ENCODE results near the gene ZNF428. TPM values are rescaled to one million over a fixed set of nuclear protein-coding genes. Genes with fewer than 3 reads are reported as not detected.
A peak's percentile ranks its signal among the peaks of the same experiment; 100 is the strongest.

The ZNF428 gene
- total and polyA plus RNA-seq, 2 of the 4 experiments (the other 2 are of a cell fraction), result 9.9 to 32.3 TPM

- H2BK5ac ChIP-seq (ENCODE audit: low read depth, low read length, poor library complexity, severe bottlenecking), result no peak overlapping the region
- H2BK20ac ChIP-seq (ENCODE audit: low read depth, low read length), result 0 out of 2 replicates have a peak overlapping the region, but pooled peaks have one; percentile 25
- no peak overlapping the region for H4K5ac ChIP-seq (ENCODE audit: low read depth, low read length)
- no peak overlapping the region for H2BK120ac ChIP-seq (ENCODE audit: low read depth, low read length)
- CTCF ChIA-PET, result no interaction called here
- no TSS peak for BruUV-seq (replicated peaks)
- no peak overlapping the region for H3K14ac ChIP-seq (replicated peaks; ENCODE audit: low read depth, low read length)
- H3K56ac ChIP-seq (ENCODE audit: extremely low read depth, insufficient read depth, low read length), result no peak overlapping the region
- H3K9ac ChIP-seq (ENCODE audit: low read depth, low read length), result no peak overlapping the region
- H2AK5ac ChIP-seq (ENCODE audit: low read depth, low read length), result no peak overlapping the region
- H3K27me3 ChIP-seq (ENCODE audit: control insufficient read depth, insufficient read depth, low read length), result no peaks in the 10 kb centered on the region
- H2BK15ac ChIP-seq (ENCODE audit: low read depth, low read length), result no peak overlapping the region
- H3K9me3 ChIP-seq (ENCODE audit: control insufficient read depth, insufficient read depth, low read length), result no peaks in the 10 kb centered on the region
- H4K8ac ChIP-seq (ENCODE audit: low read depth in 2 of 2, low read length in 2 of 2), result no peak overlapping the region
- H4K20me1 ChIP-seq (ENCODE audit: insufficient read depth, low read length), result peaks cover 6% of the 10 kb centered on the region; the same call in 1 of the 2 replicates
- H3K27ac ChIP-seq (ENCODE audit: insufficient read depth, low read length), result no peak overlapping the region
- POLR2A ChIA-PET (ENCODE audit: unreplicated experiment), result no interaction called here
- in situ Hi-C loops (cut with MboI; ENCODE audit: low sequenced_read_pairs), result no loop called here
- H3K4me1 ChIP-seq (ENCODE audit: control insufficient read depth, insufficient read depth, low read length), result peaks cover 3% of the 10 kb centered on the region; the same call in 1 of the 2 replicates
- no peak overlapping the region for H4K91ac ChIP-seq (ENCODE audit: insufficient read depth, low read depth, low read length)
- no peak overlapping the region for H2AFZ ChIP-seq (replicated peaks; ENCODE audit: low read length, poor library complexity)
- H2AK9ac ChIP-seq (replicated peaks; ENCODE audit: low read depth, low read length, poor library complexity), result no peak overlapping the region
- no peak overlapping the region for H3K4ac ChIP-seq (ENCODE audit: low read depth, low read length)
- H3K23ac ChIP-seq (ENCODE audit: low read depth, low read length), result no peak overlapping the region
- WGBS, 2 experiments (ENCODE audit: extremely low coverage in 2 of 2, insufficient read length in 1 of 2), result 81% methylated on average over 8 of the region's 9 CpGs; no CpG with 5 or more reads in 1 of the 2 experiments
- dilution Hi-C loops (cut with HindIII; ENCODE audit: low sequenced_read_pairs, unreplicated experiment), result no loop called here
- H3K18ac ChIP-seq (ENCODE audit: low read depth, low read length), result no peak overlapping the region
- H3K4me3 ChIP-seq (ENCODE audit: insufficient read depth, low read depth, low read length), result no peak overlapping the region
- peaks cover 29% of the 10 kb centered on the region for H3K9me1 ChIP-seq (ENCODE audit: insufficient read depth, low read length)
- peaks cover 9% of the 10 kb centered on the region for H3K36me3 ChIP-seq (ENCODE audit: control insufficient read depth, insufficient read depth, low read length)
- H3K4me2 ChIP-seq (ENCODE audit: low read depth, low read length), result no peak overlapping the region
- H3K79me1 ChIP-seq (ENCODE audit: low read depth in 1 of 2, low read length in 2 of 2), result peaks cover 24 to 62% of the 10 kb centered on the region in 2 experiments
- no peak for ATAC-seq (ENCODE audit: low read depth)
- TF ChIP-seq, protein P1, sequence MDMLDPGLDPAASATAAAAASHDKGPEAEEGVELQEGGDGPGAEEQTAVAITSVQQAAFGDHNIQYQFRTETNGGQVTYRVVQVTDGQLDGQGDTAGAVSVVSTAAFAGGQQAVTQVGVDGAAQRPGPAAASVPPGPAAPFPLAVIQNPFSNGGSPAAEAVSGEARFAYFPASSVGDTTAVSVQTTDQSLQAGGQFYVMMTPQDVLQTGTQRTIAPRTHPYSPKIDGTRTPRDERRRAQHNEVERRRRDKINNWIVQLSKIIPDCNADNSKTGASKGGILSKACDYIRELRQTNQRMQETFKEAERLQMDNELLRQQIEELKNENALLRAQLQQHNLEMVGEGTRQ (IDR thresholded peaks at IDR 0.05; ENCODE audit: low read depth, low read length), result no peak
- TF ChIP-seq RFX5 (IDR thresholded peaks at IDR 0.05; ENCODE audit: low read depth, low read length), result no peak
- TF ChIP-seq NFE2L2 (IDR thresholded peaks at IDR 0.05; ENCODE audit: low read depth, low read length), result no peak
- no peak for TF ChIP-seq MAFK (IDR thresholded peaks at IDR 0.05; ENCODE audit: low read depth, low read length)
- TF ChIP-seq RAD21 (IDR thresholded peaks at IDR 0.05; ENCODE audit: low read length), result no peak
- no peak for TF ChIP-seq MAZ (IDR thresholded peaks at IDR 0.05; ENCODE audit: borderline replicate concordance, low read depth, low read length)
- TF ChIP-seq POLR2A (IDR thresholded peaks at IDR 0.05; ENCODE audit: low read depth, low read length), result no peak
- no peak for TF ChIP-seq SMC3 (IDR thresholded peaks at IDR 0.05; ENCODE audit: low read depth, low read length)
- TF ChIP-seq ELK1 (IDR thresholded peaks at IDR 0.05; ENCODE audit: borderline replicate concordance, low read depth, low read length), result no peak
- TF ChIP-seq RCOR1 (IDR thresholded peaks at IDR 0.05; ENCODE audit: insufficient replicate concordance, low read length), result no peak
- DNase-seq, result no peak
- intact Hi-C loops (cut with micrococcal nuclease), result no loop called here
Observed at GRCh38 chr19:43564800-43565199, 54.6 kb downstream of the ZNF428 start.

All from IMR-90 (cell line).